ENCODE results near the gene SRF. TPM values are rescaled to one million over a fixed set of nuclear protein-coding genes. Genes with fewer than 3 reads are reported as not detected.

SRF gene
- total RNA-seq, 1 experiment from 2014 or later: 33.2 TPM

GRCh38 chr6:43171707-43172103 lies 636 bp downstream of the SRF start:
- H3K27ac ChIP-seq (ENCODE audit: low read depth, low read length, poor library complexity, severe bottlenecking): peak overlapping the region; percentile 94
- TF ChIP-seq CTCF (conservative IDR thresholded peaks at IDR 0.05; ENCODE audit: low read depth, low read length): no peak
- TF ChIP-seq EZH2 (IDR thresholded peaks at IDR 0.05; ENCODE audit: borderline replicate concordance, low read depth, low read length, poor library complexity, severe bottlenecking): no peak
- no peak for DNase-seq (ENCODE audit: low spot score)
- peak overlapping the region; percentile 88 for H3K4me3 ChIP-seq (ENCODE audit: low read depth, low read length, poor library complexity, severe bottlenecking)
- ChIA-PET POLR2A (ENCODE audit: low non-redundant PET) (interaction anchor here (0.7 kb wide), 1 partner anchor 188 kb away, joined by 3 read pairs; no protein-coding TSS in a partner anchor), CTCF (interaction anchor here (0.6 kb wide), 1 partner anchor 334 kb away, joined by 3 read pairs; no protein-coding TSS in a partner anchor)
- H3K36me3 ChIP-seq (ENCODE audit: insufficient read depth, low read length, poor library complexity, severe bottlenecking): peaks cover 21% of the 10 kb centered on the region
- no peaks in the 10 kb centered on the region for H3K9me3 ChIP-seq (ENCODE audit: low read depth, low read length, poor library complexity, severe bottlenecking)
- H3K4me1 ChIP-seq (ENCODE audit: insufficient read depth, low read length, poor library complexity, severe bottlenecking): peaks cover 27% of the 10 kb centered on the region
- intact Hi-C loops (cut with micrococcal nuclease; ENCODE audit: unreplicated experiment): loop anchor here (5.0 kb wide), 1 partner anchor 196 kb away; the partner anchor contains the start of gene ZNF318
- H3K27me3 ChIP-seq (replicated peaks; ENCODE audit: insufficient read depth, low read depth, low read length, poor library complexity): no peaks in the 10 kb centered on the region
- BruUV-seq (replicated peaks): no TSS peak

GRCh38 chr6:43172104-43173007 lies 1.3 kb downstream of the SRF start:
- POLR2A ChIA-PET (ENCODE audit: low non-redundant PET): no interaction called here
- CTCF ChIA-PET: interaction anchor here (0.6 kb wide), 1 partner anchor 333 kb away, joined by 3 read pairs; no protein-coding TSS in a partner anchor
- peak; percentile 41 for DNase-seq (ENCODE audit: low spot score)
- TF ChIP-seq CTCF (conservative IDR thresholded peaks at IDR 0.05; ENCODE audit: low read depth, low read length): no peak
- TF ChIP-seq EZH2 (IDR thresholded peaks at IDR 0.05; ENCODE audit: borderline replicate concordance, low read depth, low read length, poor library complexity, severe bottlenecking): no peak
- H3K4me3 ChIP-seq (ENCODE audit: low read depth, low read length, poor library complexity, severe bottlenecking): peak overlapping the region; percentile 88
- no TSS peak for BruUV-seq (replicated peaks)
- intact Hi-C loops (cut with micrococcal nuclease; ENCODE audit: unreplicated experiment): loop anchor here (5.0 kb wide), 1 partner anchor 195 kb away; the partner anchor contains the start of gene ZNF318
- H3K9me3 ChIP-seq (ENCODE audit: low read depth, low read length, poor library complexity, severe bottlenecking): no peaks in the 10 kb centered on the region
- peaks cover 27% of the 10 kb centered on the region for H3K4me1 ChIP-seq (ENCODE audit: insufficient read depth, low read length, poor library complexity, severe bottlenecking)
- peak overlapping the region; percentile 94 for H3K27ac ChIP-seq (ENCODE audit: low read depth, low read length, poor library complexity, severe bottlenecking)
- no peaks in the 10 kb centered on the region for H3K27me3 ChIP-seq (replicated peaks; ENCODE audit: insufficient read depth, low read depth, low read length, poor library complexity)
- H3K36me3 ChIP-seq (ENCODE audit: insufficient read depth, low read length, poor library complexity, severe bottlenecking): peaks cover 26% of the 10 kb centered on the region

GRCh38 chr6:43173591-43174262 lies 2.7 kb downstream of the SRF start:
- Histone ChIP-seq H3K36me3 (ENCODE audit: insufficient read depth, low read length, poor library complexity, severe bottlenecking) (peaks cover 34% of the 10 kb centered on the region), H3K4me1 (ENCODE audit: insufficient read depth, low read length, poor library complexity, severe bottlenecking) (peaks cover 27% of the 10 kb centered on the region), H3K4me3 (ENCODE audit: low read depth, low read length, poor library complexity, severe bottlenecking) (peak overlapping the region; percentile 88), H3K27me3 (replicated peaks; ENCODE audit: insufficient read depth, low read depth, low read length, poor library complexity) (no peaks in the 10 kb centered on the region), H3K9me3 (ENCODE audit: low read depth, low read length, poor library complexity, severe bottlenecking) (no peaks in the 10 kb centered on the region), H3K27ac (ENCODE audit: low read depth, low read length, poor library complexity, severe bottlenecking) (peak overlapping the region; percentile 94)
- TF ChIP-seq CTCF (conservative IDR thresholded peaks at IDR 0.05; ENCODE audit: low read depth, low read length): no peak
- no peak for TF ChIP-seq EZH2 (IDR thresholded peaks at IDR 0.05; ENCODE audit: borderline replicate concordance, low read depth, low read length, poor library complexity, severe bottlenecking)
- ChIA-PET POLR2A (ENCODE audit: low non-redundant PET) (interaction anchor here (0.5 to 0.7 kb wide), 2 partner anchors 296 to 337 kb away, joined by 3 read pairs; partner anchors contain the start of gene LRRC73), CTCF (no interaction called here)
- DNase-seq (ENCODE audit: low spot score): no peak
- intact Hi-C loops (cut with micrococcal nuclease; ENCODE audit: unreplicated experiment): loop anchor here (5.0 kb wide), 1 partner anchor 194 kb away; the partner anchor contains the start of gene ZNF318
- no TSS peak for BruUV-seq (replicated peaks)

Data from A673 (cell line).